ENCODE results near the gene TMEM82.

DNA sequence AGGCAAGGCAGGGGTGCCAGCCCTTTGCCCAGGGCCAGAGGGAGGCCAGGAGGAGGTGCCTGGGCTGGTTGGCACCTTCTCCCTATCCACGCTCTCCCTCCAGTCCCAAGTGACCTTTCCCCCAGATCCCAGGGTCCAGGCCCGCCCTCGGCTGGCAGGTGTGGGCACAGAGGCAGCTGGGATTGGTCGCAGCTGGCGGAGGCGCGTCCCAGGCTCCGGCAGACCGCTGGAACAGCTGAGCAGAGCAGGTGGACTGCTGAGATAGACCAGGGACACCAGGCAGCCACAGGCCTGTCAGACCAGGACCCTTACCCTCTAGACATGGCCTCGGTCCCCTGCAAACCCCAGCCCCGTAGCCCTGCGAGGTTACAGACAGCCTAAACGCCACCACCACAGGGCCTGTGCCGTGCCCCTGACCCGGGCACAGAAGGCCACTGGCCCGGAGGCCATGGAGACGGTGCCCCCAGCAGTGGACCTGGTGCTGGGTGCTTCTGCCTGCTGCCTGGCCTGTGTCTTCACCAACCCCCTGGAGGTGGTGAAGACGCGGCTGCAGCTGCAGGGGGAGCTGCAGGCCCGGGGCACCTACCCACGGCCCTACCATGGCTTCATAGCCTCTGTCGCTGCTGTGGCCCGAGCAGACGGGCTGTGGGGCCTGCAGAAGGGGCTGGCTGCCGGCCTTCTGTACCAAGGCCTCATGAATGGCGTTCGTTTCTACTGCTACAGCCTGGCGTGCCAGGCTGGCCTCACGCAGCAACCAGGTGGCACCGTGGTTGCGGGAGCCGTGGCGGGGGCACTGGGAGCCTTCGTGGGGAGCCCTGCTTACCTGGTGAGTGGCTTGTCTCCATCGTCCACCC lies 6.0 kb upstream of the TMEM82 start, which contains the start of gene SLC25A34:
- TF ChIP-seq, protein P1, sequence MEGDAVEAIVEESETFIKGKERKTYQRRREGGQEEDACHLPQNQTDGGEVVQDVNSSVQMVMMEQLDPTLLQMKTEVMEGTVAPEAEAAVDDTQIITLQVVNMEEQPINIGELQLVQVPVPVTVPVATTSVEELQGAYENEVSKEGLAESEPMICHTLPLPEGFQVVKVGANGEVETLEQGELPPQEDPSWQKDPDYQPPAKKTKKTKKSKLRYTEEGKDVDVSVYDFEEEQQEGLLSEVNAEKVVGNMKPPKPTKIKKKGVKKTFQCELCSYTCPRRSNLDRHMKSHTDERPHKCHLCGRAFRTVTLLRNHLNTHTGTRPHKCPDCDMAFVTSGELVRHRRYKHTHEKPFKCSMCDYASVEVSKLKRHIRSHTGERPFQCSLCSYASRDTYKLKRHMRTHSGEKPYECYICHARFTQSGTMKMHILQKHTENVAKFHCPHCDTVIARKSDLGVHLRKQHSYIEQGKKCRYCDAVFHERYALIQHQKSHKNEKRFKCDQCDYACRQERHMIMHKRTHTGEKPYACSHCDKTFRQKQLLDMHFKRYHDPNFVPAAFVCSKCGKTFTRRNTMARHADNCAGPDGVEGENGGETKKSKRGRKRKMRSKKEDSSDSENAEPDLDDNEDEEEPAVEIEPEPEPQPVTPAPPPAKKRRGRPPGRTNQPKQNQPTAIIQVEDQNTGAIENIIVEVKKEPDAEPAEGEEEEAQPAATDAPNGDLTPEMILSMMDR (IDR thresholded peaks at IDR 0.05; ENCODE audit: low read length): no peak
- TF ChIP-seq EZH2 (IDR thresholded peaks at IDR 0.05; ENCODE audit: borderline replicate concordance, low read length): no peak

Data from OCI-LY1 (cell line).